NCI-H82 treated with DMSO at 0.1 percent for 48 hours (cell line): ENCODE results near the gene PHLDB2.

ENCODE experiments used
- DNase-seq: peaks from one replicate; lab custom pipeline; 2025; ENCODE audit not compliant: unreplicated experiment; lab: John Stamatoyannopoulos, UW

PHLDB2 gene

DNA sequence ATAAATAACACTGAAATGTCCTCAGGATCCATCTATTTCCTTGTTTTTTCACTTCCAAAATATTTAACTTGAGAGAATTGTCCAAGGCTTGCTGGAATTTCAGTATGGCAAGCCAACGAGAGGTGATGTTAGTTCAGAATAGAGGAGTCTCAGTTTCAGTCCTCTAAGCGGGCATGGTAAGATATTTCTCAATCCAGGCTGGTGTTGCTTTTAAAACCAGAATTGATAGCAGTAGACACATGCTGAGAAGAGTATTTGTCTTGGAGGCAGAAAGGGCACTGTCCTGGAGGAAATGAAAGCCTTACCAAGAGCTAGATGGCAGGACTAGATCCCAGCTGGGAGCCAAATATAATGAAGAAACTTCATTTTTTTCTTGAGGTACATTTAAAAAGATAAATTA is 23.1 kb downstream of the PHLDB2 start:
- no peak for DNase-seq

DNA sequence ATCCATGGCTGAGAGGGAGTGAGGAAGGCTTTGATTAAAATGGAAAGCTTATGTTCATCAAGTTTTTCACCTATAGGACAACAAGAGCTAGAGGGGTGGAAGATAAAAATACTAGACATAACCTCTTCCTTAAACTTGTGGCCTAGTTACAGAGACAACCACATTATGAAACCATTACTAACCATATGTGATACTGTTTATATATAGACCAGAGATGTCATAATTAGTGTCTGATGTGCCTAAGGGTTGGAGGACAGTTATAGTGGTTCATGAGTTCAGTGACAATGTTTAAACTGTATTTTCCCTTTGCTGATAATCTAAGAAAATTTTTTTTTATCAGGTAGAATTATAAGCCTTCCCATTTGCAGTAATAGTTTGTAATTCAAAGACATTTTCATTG is 23.7 kb downstream of the PHLDB2 start:
- no peak for DNase-seq

DNA sequence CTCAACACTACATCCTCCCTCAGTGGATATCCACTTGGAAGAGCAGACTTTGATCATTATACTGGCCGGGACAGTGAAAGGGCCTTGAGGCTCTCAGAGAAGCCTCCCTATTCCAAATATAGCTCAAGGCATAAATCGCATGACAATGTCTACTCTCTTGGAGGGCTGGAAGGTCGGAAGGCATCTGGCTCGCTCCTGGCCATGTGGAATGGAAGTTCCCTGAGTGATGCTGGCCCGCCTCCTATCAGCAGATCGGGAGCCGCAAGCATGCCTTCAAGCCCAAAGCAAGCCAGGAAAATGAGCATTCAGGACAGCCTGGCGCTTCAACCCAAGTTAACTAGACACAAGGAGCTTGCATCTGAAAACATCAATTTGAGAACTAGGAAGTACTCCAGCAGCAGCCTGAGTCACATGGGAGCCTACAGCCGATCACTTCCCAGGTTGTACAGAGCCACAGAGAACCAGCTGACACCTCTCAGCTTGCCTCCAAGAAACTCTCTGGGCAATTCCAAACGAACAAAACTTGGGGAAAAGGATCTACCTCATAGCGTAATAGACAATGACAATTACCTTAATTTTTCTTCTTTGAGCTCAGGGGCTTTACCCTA is 25.4 kb downstream of the PHLDB2 start:
- no peak for DNase-seq

DNA sequence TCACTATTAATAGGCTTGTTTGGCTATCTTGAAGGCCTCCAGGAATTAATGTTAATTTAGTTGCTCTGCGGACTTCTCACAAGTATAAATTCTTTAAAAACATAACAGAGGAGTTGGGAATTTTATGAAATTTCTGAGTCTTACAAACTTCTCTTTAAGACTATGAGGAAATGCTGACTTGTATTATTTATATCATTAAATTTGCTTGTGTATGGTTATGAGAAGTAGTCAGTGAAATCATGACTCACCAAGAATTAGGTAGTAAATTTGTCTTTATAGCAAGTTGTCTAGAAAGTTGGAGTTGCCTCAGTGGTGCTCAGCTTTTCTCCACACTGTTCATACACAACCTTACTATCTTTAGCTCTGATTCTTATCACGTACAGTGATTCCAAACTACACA is 26.5 kb downstream of the PHLDB2 start:
- DNase-seq, result no peak

DNA sequence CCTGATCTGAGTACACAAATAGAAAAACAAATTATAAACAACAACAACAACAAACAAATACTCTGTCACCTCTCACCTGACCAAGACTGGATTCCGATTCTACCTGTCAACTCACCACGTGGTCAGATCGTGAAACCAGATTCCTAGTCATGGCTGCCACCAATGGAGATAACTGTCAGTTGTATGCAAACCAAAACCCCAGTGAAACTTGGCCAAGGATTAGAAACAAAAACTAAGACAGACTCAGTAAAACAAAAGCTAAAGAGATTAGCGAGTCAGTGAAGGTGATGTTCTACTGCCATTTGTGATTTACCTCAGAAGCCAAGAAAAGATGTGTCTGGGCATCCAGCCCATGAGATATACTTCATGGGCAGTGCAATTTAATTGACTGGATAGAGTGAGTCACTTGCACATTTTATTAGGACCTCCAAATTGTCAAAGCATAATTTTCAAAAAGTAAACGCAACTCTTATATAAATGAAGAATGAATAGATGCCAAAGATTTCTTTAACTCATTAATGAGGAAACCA is 31.1 kb downstream of the PHLDB2 start:
- DNase-seq, result no peak

DNA sequence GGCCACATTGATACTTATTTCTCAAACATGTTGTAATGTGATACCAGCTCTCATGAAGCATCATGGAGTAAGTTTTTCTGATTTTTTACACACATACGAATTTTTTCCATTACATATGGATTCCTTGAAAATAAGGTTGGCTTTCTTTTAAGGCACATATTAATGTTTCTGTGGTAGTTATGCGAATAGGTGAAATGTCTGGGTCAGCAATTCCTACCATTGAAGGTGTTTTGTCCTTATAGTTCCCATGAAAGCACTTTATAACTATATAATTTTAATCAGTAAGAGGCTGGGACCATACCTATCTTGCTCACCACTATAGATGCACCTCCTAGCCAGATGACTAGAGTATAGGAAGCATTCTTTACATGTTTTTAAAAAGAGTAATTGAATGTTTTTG is 33.0 kb downstream of the PHLDB2 start:
- no peak for DNase-seq

DNA sequence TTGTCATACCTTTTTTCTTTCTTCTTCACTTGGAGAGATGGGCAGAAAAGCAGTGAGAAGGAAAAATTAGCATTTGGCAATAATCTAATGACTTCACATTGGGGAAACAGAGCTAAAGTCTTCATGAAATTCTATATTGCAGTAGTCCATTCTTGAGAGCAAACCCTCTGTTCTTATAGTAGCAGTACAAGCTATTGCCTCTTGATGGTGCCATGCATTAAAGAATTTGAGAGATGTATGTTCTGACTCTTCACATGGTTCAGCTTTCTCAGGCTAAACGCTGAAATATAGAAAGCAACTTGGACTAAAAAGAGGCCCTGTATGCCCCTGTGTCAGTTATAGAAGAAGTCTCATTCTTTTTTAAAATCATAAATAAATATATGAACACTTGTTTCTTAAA is 36.0 kb downstream of the PHLDB2 start:
- DNase-seq, result no peak

DNA sequence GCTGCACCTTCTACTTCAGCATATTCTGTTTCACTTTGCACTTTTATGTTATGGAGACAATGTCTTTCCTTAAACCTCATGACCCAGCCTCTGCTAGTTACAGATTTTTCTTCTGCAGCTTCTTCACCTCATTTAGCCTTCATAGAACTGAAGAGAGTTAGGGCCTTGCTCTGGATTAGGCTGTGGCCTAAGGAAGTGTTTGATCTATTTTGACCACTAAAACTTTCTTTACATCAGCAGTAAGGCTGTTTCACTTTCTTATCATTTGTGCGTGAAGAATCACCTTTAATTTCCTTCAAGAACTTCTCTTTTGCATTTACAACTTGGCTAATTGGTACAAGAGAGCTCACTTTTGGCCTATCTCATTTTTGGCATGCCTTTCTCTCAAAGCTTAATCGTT is 40.9 kb downstream of the PHLDB2 start:
- no peak for DNase-seq

DNA sequence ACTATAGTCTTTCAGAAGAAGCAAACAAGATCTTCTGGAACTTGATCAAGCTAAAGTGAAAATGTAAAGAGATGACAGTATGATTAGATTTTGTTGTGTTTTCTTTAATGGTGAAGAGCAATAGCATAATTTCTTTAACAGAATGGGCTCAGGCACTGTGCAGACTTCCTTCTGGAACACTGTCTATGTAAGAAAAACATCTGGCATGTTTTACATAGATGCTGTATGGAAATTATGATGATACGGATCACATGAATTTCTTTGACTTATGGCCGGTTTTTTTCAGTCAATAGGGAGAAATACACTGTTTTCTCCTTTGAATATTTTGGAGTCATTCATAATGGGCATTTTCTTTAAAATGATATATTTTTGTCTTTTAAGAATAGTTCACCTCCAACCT is 42.6 kb downstream of the PHLDB2 start:
- DNase-seq, result no peak

DNA sequence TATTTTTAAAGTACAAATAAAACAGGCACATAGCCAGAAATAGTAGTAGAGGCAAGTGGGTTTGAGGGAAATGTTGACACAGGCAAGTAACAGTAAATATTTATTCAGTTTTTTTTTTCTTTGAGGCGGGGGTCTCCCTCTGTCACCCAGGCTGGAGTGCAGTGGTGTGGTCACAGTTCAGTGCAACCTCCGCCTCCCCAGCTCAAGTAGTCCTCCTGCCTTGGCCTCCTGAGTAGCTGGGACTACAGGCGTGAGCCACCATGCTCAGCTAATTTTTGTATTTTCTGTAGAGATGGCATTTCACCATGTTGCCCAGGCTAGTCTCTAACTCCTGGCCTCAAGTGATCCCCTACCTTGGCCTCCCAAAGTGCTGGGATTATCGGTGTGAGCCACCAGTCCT is 43.5 kb downstream of the PHLDB2 start:
- no peak for DNase-seq

DNA sequence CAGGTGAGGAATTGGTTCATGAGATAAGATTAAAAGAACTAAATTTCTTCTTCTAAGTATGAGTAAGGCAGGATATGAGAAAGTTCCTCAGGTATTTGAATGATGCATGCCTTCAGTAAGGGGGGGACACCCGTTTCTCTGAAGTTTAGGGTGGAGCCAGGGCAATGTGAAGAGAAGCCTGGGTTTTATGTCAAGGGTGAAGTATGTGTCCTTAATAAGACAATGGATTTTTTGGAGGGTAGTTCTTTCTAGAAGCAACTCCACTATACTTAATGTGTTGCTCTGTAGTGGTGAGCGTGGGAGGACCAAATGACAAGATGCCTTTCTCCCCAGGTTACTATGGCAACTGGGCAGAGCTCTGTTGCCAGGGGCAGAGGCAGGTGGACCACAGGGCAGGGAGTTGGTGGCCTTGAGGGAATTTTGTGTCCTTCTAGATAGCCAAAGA is 44.0 kb downstream of the PHLDB2 start:
- no peak for DNase-seq

DNA sequence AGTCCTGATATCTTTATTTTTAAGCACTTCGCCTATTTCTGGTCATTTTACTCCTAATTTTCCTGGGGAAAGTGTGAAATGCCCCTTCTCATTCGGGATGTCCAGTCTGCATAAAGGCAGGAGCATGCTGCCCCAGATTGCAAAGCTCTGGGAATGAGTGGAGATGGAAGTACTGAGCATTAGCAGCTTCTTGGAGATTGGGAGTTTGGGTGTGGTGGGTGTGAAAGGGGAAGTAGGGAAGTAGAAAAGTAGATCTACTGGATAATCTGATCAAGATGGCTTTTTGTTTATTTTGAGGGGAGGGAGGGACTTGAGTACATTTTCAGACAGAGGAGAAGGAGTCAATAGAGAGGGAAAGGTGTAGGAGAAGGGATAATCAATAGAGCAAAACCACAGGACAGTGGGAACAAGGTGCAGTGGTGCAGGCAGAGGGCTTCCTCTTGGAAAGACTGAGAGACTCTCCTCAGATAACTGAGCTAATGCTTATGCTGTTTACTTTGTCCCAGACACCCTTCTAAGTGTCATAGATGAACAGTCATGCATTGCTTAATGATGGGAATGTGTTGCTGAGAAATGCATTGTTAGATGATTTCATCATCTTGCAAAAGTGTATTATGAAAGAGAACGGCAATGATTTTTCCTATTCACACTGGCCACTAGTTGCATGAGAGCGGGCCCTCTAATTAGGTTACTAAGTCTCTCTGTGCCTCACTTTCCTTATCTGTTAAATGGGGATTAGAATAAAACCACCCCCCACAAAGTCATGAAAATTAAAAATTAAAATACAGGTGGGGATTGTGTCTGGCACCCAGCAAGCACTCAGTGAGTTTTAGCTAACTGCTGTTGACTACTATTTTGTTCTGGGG is 45.5 kb downstream of the PHLDB2 start:
- no peak for DNase-seq

DNA sequence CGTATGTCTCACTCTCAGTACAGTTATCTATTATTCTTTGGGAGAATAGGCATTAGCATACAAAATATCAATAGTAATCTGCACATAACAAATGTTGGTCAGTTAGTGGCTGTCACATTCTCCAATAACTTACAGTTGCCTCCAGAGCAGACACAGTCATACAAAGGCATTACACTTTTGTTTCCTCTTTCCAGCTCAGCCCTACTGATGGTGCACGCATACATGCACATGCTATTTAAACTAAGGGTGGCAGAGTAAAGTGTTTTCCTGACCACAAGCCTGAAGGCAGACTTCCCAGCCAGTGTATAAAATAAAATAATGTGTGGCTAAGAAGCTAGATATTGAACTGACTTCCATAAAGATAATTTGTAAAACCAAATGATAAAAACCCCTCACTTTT is 47.6 kb downstream of the PHLDB2 start:
- no peak for DNase-seq

DNA sequence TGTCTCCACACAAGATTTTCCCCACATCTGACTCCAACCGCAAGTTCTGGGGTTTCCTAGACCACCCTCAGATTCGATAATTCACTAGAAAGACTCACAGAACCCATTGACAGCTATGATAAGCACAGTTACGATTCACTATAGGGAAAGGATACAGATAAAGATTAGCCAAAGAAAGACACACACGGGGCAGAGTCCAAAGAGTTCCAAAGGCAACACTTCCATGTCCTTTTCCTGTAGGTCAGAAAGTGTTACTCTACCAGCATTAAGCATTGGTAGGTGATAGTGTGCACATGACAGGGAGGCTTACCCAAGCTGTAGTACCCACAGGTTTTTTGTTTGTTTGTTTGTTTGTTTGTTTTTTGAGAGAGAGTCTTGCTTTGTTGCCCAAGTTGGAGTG is 48.1 kb downstream of the PHLDB2 start:
- no peak for DNase-seq

DNA sequence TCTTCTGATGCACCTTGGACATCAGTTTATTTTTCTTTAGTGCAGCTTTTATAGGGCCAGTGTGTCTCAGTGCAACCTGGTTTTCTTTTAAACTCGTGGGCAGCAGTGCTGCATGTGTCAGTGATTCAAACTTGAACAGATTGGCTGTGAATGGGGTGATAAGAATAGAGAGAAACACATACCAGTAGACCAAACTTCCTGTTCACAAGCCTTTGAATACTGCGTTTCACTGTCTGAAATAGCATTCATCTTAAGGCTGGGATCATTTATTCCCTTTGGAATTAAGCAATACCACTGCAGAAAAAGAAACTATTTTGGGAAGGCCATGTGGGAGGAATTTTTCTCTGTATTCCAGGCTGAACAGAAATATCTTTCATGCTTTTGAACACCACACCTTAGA is 51.7 kb downstream of the PHLDB2 start:
- DNase-seq, result no peak

DNA sequence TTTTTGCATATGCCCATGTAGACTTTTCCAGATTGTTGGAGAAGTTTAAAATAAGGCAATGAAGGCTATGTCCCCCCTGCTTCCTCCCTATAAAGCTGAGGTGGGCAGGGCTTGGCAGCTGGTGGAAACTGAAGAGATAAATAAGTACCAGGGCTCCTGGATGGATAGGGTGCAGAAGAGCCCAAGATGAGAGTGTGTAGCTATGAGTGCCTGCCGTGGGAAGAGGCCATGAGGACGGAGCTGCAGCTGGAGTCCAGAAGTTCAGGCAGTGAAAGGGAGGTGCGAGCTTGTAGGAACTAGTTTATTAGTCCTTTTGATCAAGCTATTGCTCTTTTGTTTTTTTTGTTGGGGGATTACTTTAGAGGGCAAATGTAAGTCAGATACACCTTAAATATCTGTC is 52.4 kb downstream of the PHLDB2 start:
- DNase-seq, result no peak

DNA sequence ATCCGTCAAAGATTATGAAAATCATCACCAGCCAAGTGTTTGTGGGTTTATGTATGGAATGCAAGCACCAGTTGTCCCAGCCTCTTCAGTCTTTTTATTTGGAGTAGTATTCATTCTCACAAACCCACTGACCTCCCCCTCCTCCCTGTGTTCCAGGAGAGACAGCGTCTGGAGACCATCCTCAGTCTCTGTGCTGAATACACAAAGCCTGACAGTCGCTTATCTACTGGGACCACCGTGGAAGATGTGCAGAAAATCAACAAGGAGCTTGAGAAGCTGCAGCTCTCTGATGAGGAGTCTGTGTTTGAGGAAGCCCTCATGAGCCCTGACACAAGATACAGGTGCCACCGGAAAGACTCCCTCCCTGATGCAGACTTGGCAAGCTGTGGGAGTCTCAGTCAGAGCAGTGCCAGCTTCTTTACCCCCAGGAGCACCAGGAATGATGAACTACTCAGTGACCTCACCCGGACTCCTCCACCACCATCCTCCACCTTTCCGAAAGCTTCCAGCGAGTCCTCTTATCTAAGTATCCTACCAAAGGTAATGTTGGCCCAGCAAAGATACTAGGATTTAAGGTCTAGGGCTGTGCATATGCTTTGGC is 54.2 kb downstream of the PHLDB2 start:
- no peak for DNase-seq

DNA sequence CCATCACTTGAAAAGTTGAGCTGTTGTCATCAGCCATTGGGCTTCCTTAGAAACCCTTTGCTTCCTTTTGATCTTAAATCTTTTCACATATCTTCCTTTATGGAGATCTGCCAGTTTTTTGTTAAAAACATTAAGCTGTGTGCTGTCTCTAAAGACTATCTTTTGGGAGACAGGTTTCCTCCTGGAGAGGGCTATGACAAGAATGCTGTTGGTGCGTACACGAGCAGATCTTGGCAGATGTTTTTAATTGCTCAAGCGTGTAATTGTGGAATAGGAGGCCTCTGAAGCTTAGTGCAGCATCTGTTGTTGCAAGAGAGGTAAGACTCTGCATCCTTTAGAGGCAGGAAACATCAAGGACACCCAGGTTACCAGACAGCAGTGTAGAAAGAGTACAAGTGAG is 56.8 kb downstream of the PHLDB2 start:
- DNase-seq, result peak; percentile 20

DNA sequence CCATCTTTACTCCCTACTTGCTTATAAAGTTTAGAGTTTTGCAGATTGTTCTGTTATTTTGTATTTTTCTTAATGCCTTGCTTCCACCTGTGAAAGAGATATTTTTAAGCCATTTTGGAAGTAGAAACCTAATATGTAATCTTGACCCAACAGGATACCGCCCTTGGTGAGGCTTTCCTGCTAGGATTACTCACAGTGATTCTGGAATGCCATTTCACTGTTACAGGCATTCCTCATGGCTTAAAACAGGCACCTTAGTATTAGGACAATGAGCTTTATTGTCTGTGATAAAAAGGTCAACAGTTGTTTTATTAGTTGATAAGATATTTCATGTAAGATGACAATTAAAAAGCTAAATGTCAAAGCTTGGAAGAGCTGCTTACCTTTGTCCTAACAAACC is 58.2 kb downstream of the PHLDB2 start:
- DNase-seq, result no peak

DNA sequence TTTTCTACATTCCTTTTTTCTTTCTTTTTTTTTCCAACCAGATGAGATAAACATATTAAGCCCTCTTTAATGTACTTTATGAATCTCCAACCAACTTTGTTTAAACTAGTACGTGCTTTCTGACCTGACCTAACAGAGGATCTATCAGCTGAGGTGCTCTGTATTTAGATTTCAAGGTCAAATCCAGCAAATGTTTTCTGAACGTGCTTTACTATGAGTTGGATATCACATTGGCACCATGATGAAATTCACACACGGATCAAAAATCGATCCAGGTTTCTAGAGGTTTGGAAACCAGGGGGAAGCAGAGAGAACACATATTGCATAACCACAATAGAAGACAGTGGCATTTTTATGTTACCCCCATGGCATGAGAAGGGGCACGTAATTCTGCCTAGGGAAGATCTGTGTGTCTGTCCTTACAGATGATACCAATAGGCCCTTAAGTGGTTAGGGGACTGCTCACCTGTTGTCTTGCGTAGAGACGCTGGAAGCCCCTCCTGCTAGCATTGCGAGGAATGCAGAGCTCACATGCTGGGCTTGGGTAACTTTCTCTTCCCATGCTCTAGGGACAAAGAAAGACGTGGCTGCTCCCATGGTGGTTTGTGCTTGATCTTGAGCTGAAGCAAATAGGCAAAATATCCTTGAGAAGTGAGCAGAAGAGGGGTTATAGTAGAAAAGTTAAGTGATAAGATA is 60.5 kb downstream of the PHLDB2 start:
- no peak for DNase-seq

DNA sequence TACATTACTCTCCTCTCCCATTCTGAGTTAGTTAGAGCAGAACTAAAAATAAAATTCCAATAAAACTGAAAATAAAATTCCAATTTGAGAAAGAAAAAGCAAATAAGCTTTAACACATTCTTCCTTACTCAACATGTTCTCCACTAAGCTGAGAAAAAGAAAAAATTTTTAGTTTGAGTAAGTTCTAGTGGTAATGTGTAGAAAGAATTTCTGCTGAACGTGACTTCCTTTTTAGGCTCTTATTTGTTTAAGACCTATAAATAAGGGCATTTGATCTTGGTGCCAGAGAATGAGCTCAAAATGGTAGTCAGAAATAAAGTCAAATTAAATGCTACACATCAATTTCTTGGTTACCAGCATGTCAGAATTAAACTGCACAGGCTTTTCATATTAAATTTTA is 62.1 kb downstream of the PHLDB2 start:
- DNase-seq, result no peak
